Activated CD8-positive, alpha-beta T cell treated with anti-CD3 and anti-CD28 coated beads for 36 hours (primary cell): ENCODE results near the gene NLRC3. TPM values are rescaled to one million over a fixed set of nuclear protein-coding genes. Genes with fewer than 3 reads are reported as not detected.
"Not testable (repeated sequence)": the region's sequence is repeated elsewhere in the genome, so short reads cannot be mapped to it uniquely, and the experiment has no call there.

ENCODE experiments used
- ATAC-seq: fragments of 200-7000 bp; cut with Tn5 transposase; one replicate; pipeline ENCODE4 v1.10.0; 2021; ENCODE audit warnings: mild to moderate bottlenecking, moderate library complexity
- CTCF ChIA-PET: fragments of 350-600 bp; sonication (Branson Sonifier 250); formaldehyde crosslinking; loops from one replicate; lab custom pipeline; 2021; ENCODE audit warnings: antibody characterized with exemption; lab: Charles Lee
- POLR2A ChIA-PET: fragments of 350-600 bp; sonication (Branson Sonifier 250); formaldehyde crosslinking; loops from one replicate; lab custom pipeline; 2021; ENCODE audit warnings: antibody characterized with exemption; lab: Charles Lee
- DNase-seq: peaks from one replicate; pipeline ENCODE4 v3.0.0-alpha.2; 2020
- H3K27ac Mint-ChIP-seq: one replicate; pipeline ENCODE4 v1.8.0; 2021; ENCODE audit warnings: mild to moderate bottlenecking, mixed read lengths
- H3K27me3 Mint-ChIP-seq: one replicate; pipeline ENCODE4 v1.8.0; 2021; ENCODE audit warnings: mixed read lengths
- H3K36me3 Mint-ChIP-seq: one replicate; pipeline ENCODE4 v1.8.0; 2021; ENCODE audit warnings: low read depth, mixed read lengths
- H3K4me1 Mint-ChIP-seq: one replicate; pipeline ENCODE4 v1.8.0; 2021; ENCODE audit warnings: low read depth, mixed read lengths
- H3K4me3 Mint-ChIP-seq: one replicate; pipeline ENCODE4 v1.8.0; 2021; ENCODE audit warnings: mild to moderate bottlenecking, moderate library complexity, mixed read lengths
- H3K9me3 Mint-ChIP-seq: one replicate; pipeline ENCODE4 v1.8.0; 2021; ENCODE audit warnings: mixed read lengths
- CTCF ChIP-seq: fragments of 200-600 bp; IDR thresholded peaks from one replicate; pipeline ENCODE4 v1.8.0; 2022; ENCODE audit warnings: antibody characterized with exemption, mild to moderate bottlenecking
- intact Hi-C: fragments of 100-400 bp; cut with micrococcal nuclease; formaldehyde crosslinking; loops from one replicate; pipeline ENCODE4 v1.10.0; 2022
- total RNA-seq, 2 experiments: library from RNA; stranded (reverse); gene quantifications; one replicate each; pipeline ENCODE4 v1.2.3, GENCODE V29; 2021

Gene NLRC3
- total RNA-seq, 2 experiments from 2014 or later: 17.9 to 19.8 TPM

GRCh38 chr16:3501783-3502400 is 75.3 kb downstream of the NLRC3 start:
- ATAC-seq (no peak), DNase-seq (no peak)
- peak overlapping the region; percentile 93 for H3K27ac Mint-ChIP-seq
- no peaks in the 10 kb centered on the region for H3K27me3 Mint-ChIP-seq
- H3K36me3 Mint-ChIP-seq: peaks cover 10% of the 10 kb centered on the region
- peak overlapping the region; percentile 94 for H3K4me3 Mint-ChIP-seq
- CTCF ChIA-PET: interaction anchor here (1.2 to 1.8 kb wide), 2 partner anchors 42 to 372 kb away, joined by 3 to 4 read pairs; no protein-coding TSS in a partner anchor
- H3K9me3 Mint-ChIP-seq: no peaks in the 10 kb centered on the region
- no peak for TF ChIP-seq CTCF
- peaks cover 52% of the 10 kb centered on the region for H3K4me1 Mint-ChIP-seq
- POLR2A ChIA-PET: interaction anchor here (1.4 to 1.5 kb wide), 2 partner anchors 11 to 203 kb away, joined by 3 to 5 read pairs; no protein-coding TSS in a partner anchor
- intact Hi-C loops: loop anchor here (10.0 kb wide), 2 partner anchors 73 to 317 kb away; partner anchors contain the start of genes NLRC3 and OR1F1

GRCh38 chr16:3501412-3501761 is 75.8 kb downstream of the NLRC3 start:
- CTCF ChIA-PET: interaction anchor here (1.2 to 1.8 kb wide), 2 partner anchors 41 to 372 kb away, joined by 3 to 4 read pairs; no protein-coding TSS in a partner anchor
- H3K9me3 Mint-ChIP-seq, H3K27me3 Mint-ChIP-seq, DNase-seq, ATAC-seq: not testable (repeated sequence)
- intact Hi-C loops: loop anchor here (10.0 kb wide), 2 partner anchors 73 to 317 kb away; partner anchors contain the start of genes NLRC3 and OR1F1
- H3K4me1 Mint-ChIP-seq: peaks cover 52% of the 10 kb centered on the region
- peak overlapping the region; percentile 93 for H3K27ac Mint-ChIP-seq
- H3K4me3 Mint-ChIP-seq: peak overlapping the region; percentile 94
- POLR2A ChIA-PET: interaction anchor here (0.6 to 1.5 kb wide), 5 partner anchors 9 to 239 kb away, joined by 3 to 5 read pairs (median 3); partner anchors contain the start of gene NAA60
- H3K36me3 Mint-ChIP-seq: peaks cover 10% of the 10 kb centered on the region

- intact Hi-C loops: no loop called here
- H3K4me1 Mint-ChIP-seq: peaks cover 32% of the 10 kb centered on the region
- no peaks in the 10 kb centered on the region for H3K27me3 Mint-ChIP-seq
- DNase-seq: no peak
- TF ChIP-seq CTCF: no peak
- no peak overlapping the region for H3K4me3 Mint-ChIP-seq
- CTCF ChIA-PET: interaction anchor here (1.1 to 1.5 kb wide), 2 partner anchors 11 to 29 kb away, joined by 3 to 4 read pairs; no protein-coding TSS in a partner anchor
- H3K9me3 Mint-ChIP-seq: no peaks in the 10 kb centered on the region
- POLR2A ChIA-PET: interaction anchor here (1.5 kb wide), 1 partner anchor 9 kb away, joined by 4 read pairs; no protein-coding TSS in a partner anchor
- ATAC-seq: no peak
- H3K27ac Mint-ChIP-seq: no peak overlapping the region
- H3K36me3 Mint-ChIP-seq: no peaks in the 10 kb centered on the region
Measured at GRCh38 chr16:3498988-3499387, 78.2 kb downstream of the NLRC3 start.

GRCh38 chr16:3497771-3498170 is 79.4 kb downstream of the NLRC3 start:
- ATAC-seq: no peak
- CTCF ChIA-PET: no interaction called here
- no peak for DNase-seq
- Mint-ChIP-seq H3K36me3 (no peaks in the 10 kb centered on the region), H3K4me3 (no peak overlapping the region), H3K27ac (no peak overlapping the region), H3K27me3 (no peaks in the 10 kb centered on the region), H3K9me3 (no peaks in the 10 kb centered on the region), H3K4me1 (peaks cover 24% of the 10 kb centered on the region)
- intact Hi-C loops: no loop called here
- POLR2A ChIA-PET: interaction anchor here (0.7 kb wide), 2 partner anchors 18 to 37 kb away, joined by 3 to 4 read pairs; no protein-coding TSS in a partner anchor
- no peak for TF ChIP-seq CTCF

GRCh38 chr16:3496386-3496785 is 80.8 kb downstream of the NLRC3 start:
- intact Hi-C loops: no loop called here
- TF ChIP-seq CTCF: no peak
- Mint-ChIP-seq H3K4me1 (peaks cover 13% of the 10 kb centered on the region), H3K27me3 (no peaks in the 10 kb centered on the region), H3K27ac (no peak overlapping the region), H3K36me3 (no peaks in the 10 kb centered on the region), H3K9me3 (no peaks in the 10 kb centered on the region), H3K4me3 (no peak overlapping the region)
- ATAC-seq: no peak
- DNase-seq: no peak
- ChIA-PET CTCF (no interaction called here), POLR2A (interaction anchor here (0.6 kb wide), 1 partner anchor 64 kb away, joined by 3 read pairs; no protein-coding TSS in a partner anchor)
